ENCODE measurements around the gene TMEM61.

The TMEM61 gene

DNA sequence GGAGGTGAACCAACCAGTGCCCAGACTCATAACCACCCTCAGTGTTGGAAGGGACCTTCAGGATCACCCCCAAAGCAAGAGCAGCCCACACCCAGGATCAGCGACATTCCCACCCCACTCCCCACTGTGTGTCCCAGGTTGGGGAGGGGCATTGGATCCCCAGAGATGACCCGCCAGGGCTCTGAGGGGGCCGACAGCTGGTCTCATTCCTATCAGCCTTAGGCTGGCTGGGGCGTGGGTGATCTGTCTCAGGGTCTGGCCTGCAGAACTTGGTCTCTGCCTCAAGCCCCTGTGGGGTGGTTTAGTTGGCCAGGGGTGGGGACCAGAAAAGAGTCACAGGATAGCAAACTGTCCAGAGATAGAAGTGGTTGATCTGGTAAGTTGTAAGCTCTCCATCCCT, 10.5 kb downstream of the TMEM61 start:
- TF ChIP-seq, protein P1, sequence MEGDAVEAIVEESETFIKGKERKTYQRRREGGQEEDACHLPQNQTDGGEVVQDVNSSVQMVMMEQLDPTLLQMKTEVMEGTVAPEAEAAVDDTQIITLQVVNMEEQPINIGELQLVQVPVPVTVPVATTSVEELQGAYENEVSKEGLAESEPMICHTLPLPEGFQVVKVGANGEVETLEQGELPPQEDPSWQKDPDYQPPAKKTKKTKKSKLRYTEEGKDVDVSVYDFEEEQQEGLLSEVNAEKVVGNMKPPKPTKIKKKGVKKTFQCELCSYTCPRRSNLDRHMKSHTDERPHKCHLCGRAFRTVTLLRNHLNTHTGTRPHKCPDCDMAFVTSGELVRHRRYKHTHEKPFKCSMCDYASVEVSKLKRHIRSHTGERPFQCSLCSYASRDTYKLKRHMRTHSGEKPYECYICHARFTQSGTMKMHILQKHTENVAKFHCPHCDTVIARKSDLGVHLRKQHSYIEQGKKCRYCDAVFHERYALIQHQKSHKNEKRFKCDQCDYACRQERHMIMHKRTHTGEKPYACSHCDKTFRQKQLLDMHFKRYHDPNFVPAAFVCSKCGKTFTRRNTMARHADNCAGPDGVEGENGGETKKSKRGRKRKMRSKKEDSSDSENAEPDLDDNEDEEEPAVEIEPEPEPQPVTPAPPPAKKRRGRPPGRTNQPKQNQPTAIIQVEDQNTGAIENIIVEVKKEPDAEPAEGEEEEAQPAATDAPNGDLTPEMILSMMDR (IDR thresholded peaks at IDR 0.05), result no peak
- H3K9me3 ChIP-seq, result no peaks in the 10 kb centered on the region
- peaks cover 20% of the 10 kb centered on the region for H3K27me3 ChIP-seq
- H3K4me3 ChIP-seq (ENCODE audit: low read depth in 1 of 2, low read length in 1 of 2), result no peak overlapping the region
- H3K36me3 ChIP-seq, result no peaks in the 10 kb centered on the region
- peaks cover 2 to 4% of the 10 kb centered on the region in 2 experiments for H3K4me1 ChIP-seq (ENCODE audit: control insufficient read depth in 1 of 2, insufficient read depth in 1 of 2, low read depth in 1 of 2, low read length in 1 of 2)
- H3K27ac ChIP-seq, result no peak overlapping the region

DNA sequence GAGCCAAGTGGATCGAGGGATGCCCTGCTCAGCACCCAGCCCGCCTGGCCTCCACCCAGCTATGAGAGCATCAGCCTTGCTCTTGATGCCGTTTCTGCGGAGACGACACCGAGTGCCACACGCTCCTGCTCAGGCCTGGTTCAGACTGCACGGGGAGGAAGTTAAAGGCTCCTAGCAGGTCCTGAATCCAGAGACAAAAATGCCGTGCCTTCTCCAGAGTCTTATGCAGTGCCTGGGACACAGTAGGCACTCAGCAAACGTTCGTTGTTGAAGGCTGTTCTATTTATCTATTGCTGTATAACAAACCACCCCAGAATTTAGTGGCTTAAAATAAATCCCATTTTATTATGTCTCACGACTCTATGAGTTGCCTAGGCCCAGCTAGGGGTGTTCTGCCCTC, 11.5 kb downstream of the TMEM61 start:
- Histone ChIP-seq H3K27ac (no peak overlapping the region), H3K4me1 (ENCODE audit: control insufficient read depth in 1 of 2, insufficient read depth in 1 of 2, low read depth in 1 of 2, low read length in 1 of 2) (peaks cover 13 to 14% of the 10 kb centered on the region in 2 experiments), H3K27me3 (peaks cover 30% of the 10 kb centered on the region), H3K4me3 (ENCODE audit: low read depth in 1 of 2, low read length in 1 of 2) (no peak overlapping the region), H3K9me3 (no peaks in the 10 kb centered on the region), H3K36me3 (no peaks in the 10 kb centered on the region)
- TF ChIP-seq, protein P1 (IDR thresholded peaks at IDR 0.05), result no peak

DNA sequence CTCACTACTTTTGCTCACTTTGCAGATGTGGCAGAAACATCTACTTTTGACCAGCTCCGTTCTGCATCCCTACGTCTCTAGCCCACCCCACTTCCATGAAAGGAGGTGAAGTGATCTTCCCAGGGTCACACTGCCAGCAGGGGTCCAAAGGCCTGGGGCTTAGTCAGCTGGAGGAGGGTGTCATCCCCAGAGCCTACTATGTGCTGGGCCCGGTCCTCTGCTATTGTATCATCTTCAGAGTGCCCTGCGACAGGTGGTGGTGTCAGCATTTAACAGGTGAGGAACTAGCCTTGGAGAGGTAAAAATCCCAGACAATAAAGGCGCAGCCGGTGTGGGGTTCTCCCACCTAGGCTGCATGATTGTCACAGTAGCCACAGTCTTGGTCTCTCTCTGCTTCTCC, 12.7 kb downstream of the TMEM61 start:
- Histone ChIP-seq H3K27ac (no peak overlapping the region), H3K4me1 (ENCODE audit: control insufficient read depth in 1 of 2, insufficient read depth in 1 of 2, low read depth in 1 of 2, low read length in 1 of 2) (peaks cover 13 to 16% of the 10 kb centered on the region in 2 experiments), H3K27me3 (peaks cover 42% of the 10 kb centered on the region), H3K9me3 (no peaks in the 10 kb centered on the region), H3K4me3 (ENCODE audit: low read depth in 1 of 2, low read length in 1 of 2) (no peak overlapping the region), H3K36me3 (no peaks in the 10 kb centered on the region)
- TF ChIP-seq, protein P1 (IDR thresholded peaks at IDR 0.05), result no peak

DNA sequence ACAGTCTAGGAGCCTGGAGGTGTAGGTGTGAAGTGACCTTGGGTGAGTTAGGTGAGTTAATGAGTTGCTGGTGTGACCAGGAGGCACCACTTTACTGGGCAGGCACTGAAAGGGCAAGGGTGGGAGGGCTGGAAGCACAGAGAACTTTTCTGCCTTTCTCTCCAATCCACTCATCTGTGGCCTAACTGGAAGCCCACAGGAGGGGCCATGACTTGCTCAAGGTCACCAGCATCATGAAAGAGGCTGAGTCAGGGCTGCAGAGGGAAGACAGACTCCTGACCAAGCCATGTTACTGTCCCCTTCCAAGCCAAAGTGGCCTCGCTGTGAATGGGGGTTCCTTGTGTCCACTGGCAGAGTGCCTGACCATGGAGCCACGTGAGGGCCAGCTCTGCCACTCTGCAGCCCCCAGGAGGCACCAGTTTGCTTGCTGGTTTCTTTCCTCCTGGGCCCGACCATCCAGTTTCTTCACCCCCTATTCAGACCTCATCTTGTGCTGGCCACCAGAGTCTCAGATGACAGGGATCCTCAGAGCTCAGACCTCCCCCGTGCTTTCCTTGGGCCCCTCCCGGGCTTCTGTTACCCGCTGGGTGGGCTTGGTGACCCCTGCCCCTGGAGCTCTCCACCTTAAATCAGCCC, 14.0 kb downstream of the TMEM61 start:
- TF ChIP-seq, protein P1 (IDR thresholded peaks at IDR 0.05), result no peak
- no peak overlapping the region for H3K27ac ChIP-seq
- no peaks in the 10 kb centered on the region for H3K9me3 ChIP-seq
- no peak overlapping the region for H3K4me3 ChIP-seq (ENCODE audit: low read depth in 1 of 2, low read length in 1 of 2)
- H3K4me1 ChIP-seq (ENCODE audit: control insufficient read depth in 1 of 2, insufficient read depth in 1 of 2, low read depth in 1 of 2, low read length in 1 of 2), result peaks cover 13 to 16% of the 10 kb centered on the region in 2 experiments
- H3K36me3 ChIP-seq, result no peaks in the 10 kb centered on the region
- H3K27me3 ChIP-seq, result peaks cover 55% of the 10 kb centered on the region

DNA sequence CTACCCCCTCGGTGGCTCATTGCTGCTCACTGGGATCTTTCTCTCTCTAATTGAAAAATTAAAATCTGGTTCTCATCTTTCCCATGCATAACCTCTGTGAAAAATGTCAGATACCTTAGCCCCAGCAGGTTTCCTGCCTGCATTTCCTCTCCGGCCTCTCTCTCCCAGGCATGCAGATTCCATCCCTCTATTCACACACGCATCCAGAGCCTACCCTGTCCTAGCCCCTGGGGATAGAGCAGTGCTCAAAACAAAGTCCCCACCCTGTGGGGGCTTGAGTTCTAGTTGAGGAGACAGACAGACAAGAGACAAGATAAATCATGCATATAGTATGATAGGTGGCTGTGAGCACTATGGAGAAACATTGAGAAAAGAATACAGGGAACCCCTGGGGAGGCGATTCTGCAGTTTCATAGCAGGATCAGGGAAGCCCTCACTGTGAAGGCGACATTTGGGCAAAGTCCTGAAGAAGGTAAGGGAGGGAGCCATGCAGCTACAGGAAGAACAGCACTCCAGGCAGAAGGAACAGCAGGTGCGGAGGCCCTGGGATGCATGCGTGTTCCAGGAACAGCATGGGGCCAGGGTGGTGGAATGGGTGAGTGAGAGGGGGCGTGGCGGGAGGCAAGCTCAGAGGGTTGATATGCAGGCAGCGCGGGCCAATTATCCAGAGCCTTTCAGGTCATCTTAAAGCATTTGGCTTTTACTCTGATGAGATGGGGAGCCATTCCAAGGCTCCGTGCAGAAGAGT, 14.8 kb downstream of the TMEM61 start:
- peaks cover 13 to 16% of the 10 kb centered on the region in 2 experiments for H3K4me1 ChIP-seq (ENCODE audit: control insufficient read depth in 1 of 2, insufficient read depth in 1 of 2, low read depth in 1 of 2, low read length in 1 of 2)
- H3K9me3 ChIP-seq, result no peaks in the 10 kb centered on the region
- peaks cover 63% of the 10 kb centered on the region for H3K27me3 ChIP-seq
- H3K27ac ChIP-seq, result no peak overlapping the region
- no peaks in the 10 kb centered on the region for H3K36me3 ChIP-seq
- TF ChIP-seq, protein P1 (IDR thresholded peaks at IDR 0.05), result no peak
- no peak overlapping the region for H3K4me3 ChIP-seq (ENCODE audit: low read depth in 1 of 2, low read length in 1 of 2)
